Left renal cortex interstitium (tissue), 4 donors: ENCODE measurements around the gene GABRA6. TPM values are rescaled to one million over a fixed set of nuclear protein-coding genes. Genes with fewer than 3 reads are reported as not detected.
"Not testable (repeated sequence)": the region's sequence is repeated elsewhere in the genome, so short reads cannot be mapped to it uniquely, and the experiment has no call there.

Source experiments
- DNase-seq, 4 donors: peaks; one replicate each; pipeline ENCODE4 v3.0.0-alpha.2; 2013; ENCODE audit warnings: low read depth in 4 of 4, low spot score in 2 of 4, missing footprints in 1 of 4
- polyA plus RNA-seq, 4 donors: library from polyadenylated mRNA; unstranded; fragments of 120-200 nt; gene quantifications; one replicate each; pipeline ENCODE4 v1.2.1, GENCODE V29; 2013; ENCODE audit not compliant: insufficient read length in 4 of 4

The GABRA6 gene
- polyA plus RNA-seq, result under 1 TPM in 1 of 4 donors, not detected in 3; 0.19 TPM

GRCh38 chr5:161685461-161685860 is at the start of gene GABRA6:
Gene GABRA6 (plus strand): TSS chr5:161685721. CDS start chr5:161685990, 269 bp downstream.
- DNase-seq, result no peak

DNA sequence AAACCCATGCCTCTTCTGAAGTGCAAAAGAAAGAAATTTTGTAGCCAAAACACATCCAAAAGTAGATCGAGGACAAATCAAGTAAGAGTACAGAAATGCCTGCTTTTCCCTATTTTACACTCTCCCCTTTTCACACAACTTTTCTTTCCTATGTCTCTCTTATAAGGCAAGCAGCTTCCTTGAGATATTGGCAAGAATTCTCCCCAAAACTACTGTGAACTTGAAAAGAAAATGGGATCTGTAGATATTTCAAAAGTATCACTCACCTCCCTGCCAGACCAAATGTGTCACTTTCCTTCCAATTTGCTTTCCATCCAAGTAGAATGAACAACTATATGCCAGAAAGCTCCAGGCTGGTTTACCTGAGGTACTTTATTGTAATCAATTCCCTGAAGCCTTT is 47.9 kb upstream of the GABRA6 start:
- no peak for DNase-seq

GRCh38 chr5:161641444-161641843 is 44.1 kb upstream of the GABRA6 start:
- DNase-seq, result no peak

DNA sequence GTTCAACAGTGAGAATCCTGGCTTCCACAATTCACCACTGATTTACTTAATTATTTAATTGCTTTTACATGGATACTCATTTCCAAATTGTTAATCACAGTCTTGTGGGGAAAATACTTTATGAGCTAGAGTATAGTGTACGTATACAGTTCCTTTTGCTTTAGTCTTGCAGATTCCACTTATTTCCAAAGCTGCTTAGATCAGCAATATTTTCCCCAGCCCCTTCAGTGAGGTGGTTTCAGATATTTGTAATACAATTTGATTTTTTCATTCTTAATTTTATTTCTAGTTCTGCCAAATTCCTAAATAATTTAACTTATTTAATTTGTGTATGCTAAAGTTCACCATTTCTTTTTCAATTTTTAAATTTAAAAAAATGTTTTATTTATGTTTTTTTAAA is 40.3 kb upstream of the GABRA6 start:
- no peak for DNase-seq

- not testable (repeated sequence) for DNase-seq
Measured at GRCh38 chr5:161651926-161652325, 33.6 kb upstream of the GABRA6 start.

DNA sequence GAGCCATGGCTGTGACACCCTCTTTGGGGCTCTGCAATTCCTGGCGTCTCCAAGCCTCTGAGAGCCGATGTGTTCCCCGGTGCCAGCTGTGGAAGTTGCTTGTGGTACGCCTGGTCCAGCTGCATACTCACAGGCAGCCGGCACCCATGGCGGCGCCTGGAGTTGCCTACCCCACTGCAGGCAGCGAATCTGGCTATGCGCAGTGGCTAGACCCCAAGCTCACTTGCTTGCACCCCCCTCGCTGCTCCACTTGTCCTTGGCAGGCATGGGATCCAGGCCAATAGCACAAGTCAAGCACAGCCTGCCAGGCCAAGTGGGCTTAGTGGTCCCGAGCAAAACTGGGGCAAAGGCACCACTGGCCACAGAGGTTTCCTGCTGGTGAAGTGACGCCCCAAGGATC is 24.7 kb upstream of the GABRA6 start:
- no peak for DNase-seq

DNA sequence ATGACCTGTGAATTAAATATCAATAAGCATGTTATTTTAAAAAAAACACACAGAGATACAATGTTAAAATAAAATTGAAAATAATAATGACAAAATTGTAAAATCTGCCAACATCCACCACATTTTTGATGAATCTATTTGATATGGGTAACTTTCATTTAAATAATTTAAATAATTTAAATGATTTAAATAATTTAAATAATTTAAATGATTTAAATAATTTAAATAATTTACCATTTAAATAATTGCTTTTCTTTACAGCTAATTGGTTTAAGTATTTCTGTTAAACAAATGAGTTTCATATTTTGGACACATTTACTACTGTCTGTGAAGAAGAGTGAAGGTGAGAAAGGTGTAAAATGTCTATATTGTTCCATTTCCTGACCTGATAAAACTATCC is 22.1 kb upstream of the GABRA6 start:
- DNase-seq, result no peak

DNA sequence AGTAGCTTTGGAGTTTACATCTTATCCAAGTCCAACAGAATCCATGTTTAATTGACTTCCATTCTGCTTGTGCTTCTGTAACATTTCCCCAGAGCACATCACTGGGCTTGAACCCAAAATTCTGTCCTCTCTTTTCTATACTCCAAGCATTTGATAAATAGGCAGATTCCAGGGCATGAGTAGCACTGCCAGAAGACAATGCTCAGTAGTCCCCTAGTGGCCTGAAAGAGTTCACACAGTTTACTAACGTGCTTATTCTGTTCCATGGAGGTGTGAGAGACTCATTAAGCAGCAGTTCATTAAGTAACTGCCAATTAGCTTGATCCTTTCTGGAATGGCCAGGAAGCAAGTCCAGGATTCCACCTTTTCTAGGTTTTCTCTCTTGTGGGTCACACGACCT is 9.4 kb upstream of the GABRA6 start:
- no peak for DNase-seq

DNA sequence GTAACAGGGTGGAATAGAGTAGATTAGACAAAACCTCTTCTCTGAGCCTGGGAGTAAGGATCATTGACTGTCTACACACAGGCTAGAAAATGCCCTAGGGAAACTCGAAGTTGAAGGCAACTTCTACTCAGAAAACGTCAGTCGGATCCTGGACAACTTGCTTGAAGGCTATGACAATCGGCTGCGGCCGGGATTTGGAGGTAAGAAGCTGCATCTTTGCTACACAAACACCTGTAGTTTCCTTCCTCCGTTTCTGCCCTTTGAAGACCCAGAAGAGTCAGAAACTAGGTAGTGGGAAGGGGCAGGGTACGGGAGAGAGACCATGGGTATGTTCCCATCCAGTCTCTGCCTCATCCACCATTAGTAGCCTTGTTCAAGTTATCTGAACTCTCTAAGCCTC is 628 bp downstream of the GABRA6 start:
- no peak for DNase-seq

- DNase-seq, result no peak
Measured at GRCh38 chr5:161686881-161687280, 1.4 kb downstream of the GABRA6 start.

DNA sequence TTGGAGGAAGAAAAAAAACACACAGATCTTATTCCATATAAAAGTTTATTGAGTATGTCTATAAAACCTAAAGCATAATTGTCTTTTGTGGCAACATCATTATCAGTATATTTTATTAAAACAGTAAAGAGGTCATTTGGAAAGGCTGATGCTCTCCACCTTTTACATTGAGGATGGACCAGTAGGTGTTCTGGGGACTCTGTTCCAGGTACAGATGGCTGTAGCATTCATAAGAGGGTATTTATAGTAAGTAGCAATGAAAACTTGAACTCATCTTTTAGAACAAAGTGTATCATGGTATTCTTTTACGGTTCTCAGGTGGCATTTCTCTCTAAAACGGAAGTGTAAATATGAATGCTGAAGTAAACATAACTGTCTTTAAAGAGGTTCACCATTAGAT is 1.8 kb downstream of the GABRA6 start:
- DNase-seq, result no peak

GRCh38 chr5:161691911-161692310 is 6.4 kb downstream of the GABRA6 start:
- no peak for DNase-seq

DNA sequence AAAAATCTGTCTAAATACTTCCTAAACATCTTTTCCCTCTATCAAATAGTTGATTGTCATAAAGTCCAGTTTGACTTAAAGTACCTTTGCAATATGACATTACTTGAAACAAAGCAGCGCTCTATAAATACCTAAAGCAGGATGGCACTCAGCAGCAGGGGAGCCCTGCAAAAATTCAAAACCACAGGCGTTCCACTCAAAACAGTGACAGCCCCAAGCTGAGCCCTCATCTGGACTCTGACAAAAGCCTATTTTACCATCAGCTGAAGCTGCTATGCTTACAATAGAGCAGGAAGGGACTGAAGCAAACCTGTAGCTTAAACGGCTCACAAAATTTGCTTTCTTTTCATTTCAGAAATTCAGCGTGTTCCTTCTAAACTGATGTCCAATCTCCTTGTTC is 11.5 kb downstream of the GABRA6 start:
- no peak for DNase-seq

GRCh38 chr5:161700065-161700464 is 14.5 kb downstream of the GABRA6 start:
- DNase-seq, result no peak

GRCh38 chr5:161703528-161703927 is 18.0 kb downstream of the GABRA6 start:
- DNase-seq, result no peak

DNA sequence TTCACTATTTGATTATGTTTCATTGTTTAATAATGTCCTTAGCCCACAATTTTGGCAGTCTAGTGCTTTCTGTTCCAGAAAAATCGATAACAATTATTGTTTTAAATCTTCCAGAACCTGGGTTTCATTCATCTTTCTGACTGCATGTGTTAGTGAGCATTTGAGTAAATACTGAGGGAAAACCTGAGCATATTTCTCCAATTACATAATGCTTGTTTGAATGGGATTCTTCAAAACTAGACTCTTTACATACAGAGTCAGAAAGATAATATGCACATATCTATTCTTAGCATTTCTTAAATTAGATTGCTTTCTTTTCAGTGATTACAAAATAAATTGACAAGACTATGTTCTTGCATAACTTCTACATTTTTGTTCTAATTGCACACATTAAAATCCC is 21.9 kb downstream of the GABRA6 start:
- no peak for DNase-seq

GRCh38 chr5:161709239-161709638 is 23.7 kb downstream of the GABRA6 start:
- DNase-seq, result no peak

GRCh38 chr5:161713042-161713441 is 27.5 kb downstream of the GABRA6 start:
- no peak for DNase-seq

- DNase-seq, result no peak
Measured at GRCh38 chr5:161719157-161719556, 33.6 kb downstream of the GABRA6 start.

DNA sequence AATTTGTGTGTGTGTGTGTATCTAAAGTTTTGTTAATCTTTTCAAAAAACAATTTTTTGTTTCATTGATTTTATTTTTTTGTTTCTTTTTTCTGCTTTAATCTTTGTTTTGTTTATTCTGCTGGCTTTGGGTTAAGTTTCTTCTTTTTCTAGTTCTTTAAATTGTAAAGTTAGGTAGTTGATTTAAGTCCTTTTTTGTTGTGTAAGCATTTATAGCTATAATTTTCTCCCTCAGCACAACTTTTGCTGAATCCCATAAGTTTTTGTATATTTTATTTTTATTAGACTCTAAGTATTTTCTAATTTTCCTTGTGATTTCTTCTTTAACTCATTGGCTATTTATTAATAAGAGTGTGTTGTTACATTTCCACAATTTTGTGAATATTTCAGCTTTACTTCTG is 34.9 kb downstream of the GABRA6 start:
- no peak for DNase-seq

GRCh38 chr5:161734741-161735140 is 49.2 kb downstream of the GABRA6 start:
- no peak for DNase-seq

DNA sequence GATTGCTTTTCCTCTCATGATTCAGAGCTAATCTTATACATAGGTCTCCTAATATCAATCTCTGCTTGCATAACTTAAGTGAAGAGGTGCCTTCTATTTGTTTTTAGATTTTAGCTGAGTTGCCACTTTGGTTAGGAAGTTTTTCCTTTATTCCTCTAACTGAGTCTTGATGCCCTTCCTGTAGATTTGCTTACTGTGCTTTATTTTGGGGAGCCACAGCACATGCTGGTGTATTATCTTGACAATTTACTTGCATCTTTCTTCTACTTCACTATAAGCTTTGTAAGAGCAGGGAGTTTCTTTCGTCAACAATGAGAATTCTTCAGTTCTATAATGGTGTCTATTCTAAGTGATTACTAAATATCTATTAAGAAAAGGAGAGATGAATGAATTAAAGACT is 54.9 kb downstream of the GABRA6 start:
- no peak for DNase-seq

DNA sequence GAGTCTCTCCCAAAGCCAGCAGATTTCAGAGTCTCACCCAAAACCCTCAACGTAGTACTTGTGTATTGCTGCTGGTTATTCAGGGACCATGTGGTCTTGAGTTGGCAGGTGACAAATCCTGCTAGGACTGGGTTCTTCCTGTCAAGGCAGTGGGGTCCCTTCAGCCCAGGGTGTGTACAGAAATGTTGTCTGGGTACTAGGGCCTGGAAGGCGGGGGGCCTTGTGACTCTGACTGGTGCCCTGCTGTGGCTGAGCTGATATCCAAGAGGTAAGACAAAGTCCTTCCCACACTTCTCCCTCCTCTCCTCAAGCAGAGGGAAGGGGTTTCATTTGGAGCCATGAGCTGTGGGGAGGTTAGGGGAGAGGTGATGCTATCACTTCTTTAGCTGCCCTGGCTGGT is 58.8 kb downstream of the GABRA6 start:
- DNase-seq, result no peak

GRCh38 chr5:161745392-161745791 is 59.9 kb downstream of the GABRA6 start:
- no peak for DNase-seq
